Liver (tissue), 9 donors: Measurements from ENCODE around the gene FNTB. TPM values are rescaled to one million over a fixed set of nuclear protein-coding genes. Genes with fewer than 3 reads are reported as not detected.
A peak's percentile ranks its signal among the peaks of the same experiment; 100 is the strongest.

Experiments used
- DNase-seq: peaks from one replicate; pipeline ENCODE4 v3.0.0-alpha.2; 2017; ENCODE audit warnings: low spot score
- H3K27ac ChIP-seq, 2 donors: one replicate each; pipeline ENCODE4 v1.7.0; 2013; ENCODE audit warnings: inconsistent platforms in 2 of 2, low read length in 2 of 2, control low read depth in 1 of 2, low read depth in 1 of 2, mild to moderate bottlenecking in 1 of 2
- H3K27me3 ChIP-seq, 4 donors: one replicate each; pipeline versions ENCODE4 v1.6.1 to v1.7.0; 2013; ENCODE audit warnings: low read length in 3 of 4, inconsistent platforms in 1 of 4, mild to moderate bottlenecking in 1 of 4, moderate library complexity in 1 of 4; ENCODE audit not compliant: control insufficient read depth in 4 of 4, insufficient read depth in 4 of 4
- H3K36me3 ChIP-seq, 4 donors: one replicate each; pipeline versions ENCODE4 v1.6.1 to v1.7.0; 2013; ENCODE audit warnings: low read length in 3 of 4, mild to moderate bottlenecking in 3 of 4, low read depth in 1 of 4, moderate library complexity in 1 of 4; ENCODE audit not compliant: control insufficient read depth in 4 of 4, insufficient read depth in 3 of 4
- H3K4me1 ChIP-seq, 4 donors: one replicate each; pipeline versions ENCODE4 v1.6.1 to v1.7.0; 2013; ENCODE audit warnings: low read length in 3 of 4, mild to moderate bottlenecking in 3 of 4, moderate library complexity in 1 of 4; ENCODE audit not compliant: control insufficient read depth in 4 of 4, insufficient read depth in 4 of 4
- H3K4me3 ChIP-seq, 3 donors: one replicate each; pipeline versions ENCODE4 v1.6.1 to v1.7.0; 2013; ENCODE audit warnings: low read length in 3 of 3, control low read depth in 1 of 3, low read depth in 1 of 3, mild to moderate bottlenecking in 1 of 3
- H3K9ac ChIP-seq, 2 donors: one replicate each; pipeline ENCODE4 v1.7.0; 2013; ENCODE audit warnings: low read length in 2 of 2, mild to moderate bottlenecking in 2 of 2, moderate library complexity in 2 of 2, control low read depth in 1 of 2, low read depth in 1 of 2
- H3K9me3 ChIP-seq, 4 donors: one replicate each; pipeline versions ENCODE4 v1.6.1 to v1.7.0; 2013; ENCODE audit warnings: low read length in 3 of 4; ENCODE audit not compliant: control insufficient read depth in 4 of 4
- EGR1 ChIP-seq, 2 donors: IDR thresholded peaks; 2 replicates each; pipeline ENCODE4 v1.6.1; 2016 to 2018; ENCODE audit warnings: antibody characterized with exemption in 2 of 2, low read depth in 2 of 2
- FOXA1 ChIP-seq: IDR thresholded peaks from 2 replicates; pipeline ENCODE4 v1.6.1; 2016; ENCODE audit warnings: antibody characterized with exemption
- FOXA2 ChIP-seq: IDR thresholded peaks from 2 replicates; pipeline ENCODE4 v1.6.1; 2016; ENCODE audit warnings: antibody characterized with exemption
- GABPA ChIP-seq, 2 donors: IDR thresholded peaks in 1 of 2; conservative IDR thresholded peaks in 1 of 2; 2 replicates each; pipeline ENCODE4 v1.6.1; 2016; ENCODE audit warnings: antibody characterized with exemption in 2 of 2, mild to moderate bottlenecking in 1 of 2, moderate library complexity in 1 of 2
- HNF4A ChIP-seq, 2 donors: conservative IDR thresholded peaks; 2 replicates each; pipeline ENCODE4 v1.6.1; 2016; ENCODE audit warnings: antibody characterized with exemption in 2 of 2, mild to moderate bottlenecking in 2 of 2
- HNF4G ChIP-seq: IDR thresholded peaks from 2 replicates; pipeline ENCODE4 v1.6.1; 2016; ENCODE audit warnings: antibody characterized with exemption
- JUND ChIP-seq, 2 donors: IDR thresholded peaks; 2 replicates each; pipeline ENCODE4 v1.6.1; 2016; ENCODE audit warnings: antibody characterized with exemption in 2 of 2
- NR2F2 ChIP-seq: IDR thresholded peaks from 2 replicates; pipeline ENCODE4 v1.6.1; 2016; ENCODE audit warnings: antibody characterized with exemption
- RAD21 ChIP-seq, 2 donors: IDR thresholded peaks; 2 replicates each; pipeline ENCODE4 v1.6.1; 2016; ENCODE audit warnings: antibody characterized with exemption in 2 of 2, mild to moderate bottlenecking in 2 of 2
- RXRA ChIP-seq, 2 donors: IDR thresholded peaks; 2 replicates each; pipeline ENCODE4 v1.6.1; 2017 to 2018; ENCODE audit warnings: antibody characterized with exemption in 2 of 2, mild to moderate bottlenecking in 1 of 2
- SP1 ChIP-seq: IDR thresholded peaks from 2 replicates; pipeline ENCODE4 v1.6.1; 2018; ENCODE audit warnings: antibody characterized with exemption, mild to moderate bottlenecking
- TAF1 ChIP-seq: conservative IDR thresholded peaks from 2 replicates; pipeline ENCODE4 v1.6.1; 2016; ENCODE audit warnings: antibody characterized with exemption, mild to moderate bottlenecking
- YY1 ChIP-seq: IDR thresholded peaks from 2 replicates; pipeline ENCODE4 v1.6.1; 2016; ENCODE audit warnings: antibody characterized with exemption, mild to moderate bottlenecking
- WGBS: extraction: QIAGEN DNeasy Blood & Tissue Kit; methylation state at CpG from one replicate; pipeline ENCODE4 v1.1.7; 2013; 5-methylcytosine and 5-hydroxymethylcytosine counted together
- polyA plus RNA-seq, 2 donors: library from polyadenylated mRNA; stranded (reverse) in 1 of 2; unstranded in 1 of 2; fragments of 200-250 nt in 1 of 2; fragments of >200 nt in 1 of 2; fragmentation: Nextera tagmentation in 1 of 2; extraction: Ambion mirVana in 1 of 2; gene quantifications; one replicate each; pipeline versions ENCODE4 v1.2.1 to v1.2.3, GENCODE V29; 2013 to 2015
- total RNA-seq, 2 donors: library from RNA; depleted of rRNA; stranded (reverse); fragments of >200 nt; gene quantifications; one replicate each; pipeline ENCODE4 v1.2.3, GENCODE V29; 2014
- TF ChIP-seq, protein P1 (sequence below): IDR thresholded peaks from 2 replicates; pipeline ENCODE4 v1.6.1; 2016; ENCODE audit warnings: antibody characterized with exemption
- TF ChIP-seq, protein P2 (sequence below): fragments of 150-350 bp; IDR thresholded peaks from 2 replicates; pipeline ENCODE4 v1.5.1; 2017; ENCODE audit warnings: improper control_type of control experiment, low read depth, low read length; ENCODE audit not compliant: missing input control
- TF ChIP-seq, protein P3 (sequence below): IDR thresholded peaks from 2 replicates; pipeline ENCODE4 v1.6.1; 2016; ENCODE audit warnings: antibody characterized with exemption
- TF ChIP-seq, protein P4 (sequence below): IDR thresholded peaks from 2 replicates; pipeline ENCODE4 v1.6.1; 2016; ENCODE audit warnings: antibody characterized with exemption
- TF ChIP-seq, protein P5 (sequence below): IDR thresholded peaks from 2 replicates; pipeline ENCODE4 v1.6.1; 2016; ENCODE audit warnings: antibody characterized with exemption, mild to moderate bottlenecking
- donor health status: healthy.
- donor health status: healthy.
- donor health status: healthy.
- donor health status: healthy.
- donor health status: healthy.

FNTB gene
- total and polyA plus RNA-seq, 4 donors: 6.3 to 17.2 (median 9.0) TPM

DNA sequence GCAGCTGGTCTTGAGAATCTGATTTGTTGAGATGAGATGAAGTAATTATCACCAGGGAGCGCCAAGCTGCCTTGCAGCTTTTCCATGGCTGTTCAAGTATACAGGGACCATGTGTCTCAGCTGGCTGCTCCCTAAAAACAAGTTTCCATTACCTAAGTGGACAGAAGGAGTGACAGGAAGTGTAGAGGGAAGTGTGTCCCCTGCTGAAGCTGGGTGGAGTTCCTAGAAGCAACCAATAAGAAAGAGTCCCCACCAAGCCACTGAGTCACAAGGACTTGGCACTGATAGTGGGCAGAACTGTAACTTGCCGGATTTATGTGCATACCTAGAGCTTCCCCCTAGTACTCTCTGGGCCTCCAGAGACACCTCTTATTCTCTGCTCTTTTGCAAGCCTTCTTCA is 42.7 kb upstream of the FNTB start:
- Histone ChIP-seq H3K9me3 (no peaks in the 10 kb centered on the region), H3K4me3 (no peak overlapping the region), H3K27me3 (no peaks in the 10 kb centered on the region), H3K27ac (peak overlapping the region in 1 of 2 donors; percentile 3), H3K9ac (no peak overlapping the region), H3K4me1 (peaks cover 32 to 73% (median 58%) of the 10 kb centered on the region in 4 donors), H3K36me3 (peaks cover 0 to 6% (median 0%) of the 10 kb centered on the region in 4 donors)
- TF ChIP-seq, protein P1, sequence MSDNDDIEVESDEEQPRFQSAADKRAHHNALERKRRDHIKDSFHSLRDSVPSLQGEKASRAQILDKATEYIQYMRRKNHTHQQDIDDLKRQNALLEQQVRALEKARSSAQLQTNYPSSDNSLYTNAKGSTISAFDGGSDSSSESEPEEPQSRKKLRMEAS: no peak
- TF ChIP-seq GABPA (IDR thresholded peaks at IDR 0.05 in 1 of 2, conservative IDR thresholded peaks at IDR 0.05 in 1 of 2): no peak
- TF ChIP-seq FOXA1: no peak
- no peak for TF ChIP-seq FOXA2
- TF ChIP-seq TAF1: no peak
- TF ChIP-seq HNF4A (conservative IDR thresholded peaks at IDR 0.05): no peak
- no peak for TF ChIP-seq RAD21 (IDR thresholded peaks at IDR 0.05)
- TF ChIP-seq EGR1 (IDR thresholded peaks at IDR 0.05; ENCODE audit: low read depth in 2 of 2): no peak
- TF ChIP-seq, protein P2, sequence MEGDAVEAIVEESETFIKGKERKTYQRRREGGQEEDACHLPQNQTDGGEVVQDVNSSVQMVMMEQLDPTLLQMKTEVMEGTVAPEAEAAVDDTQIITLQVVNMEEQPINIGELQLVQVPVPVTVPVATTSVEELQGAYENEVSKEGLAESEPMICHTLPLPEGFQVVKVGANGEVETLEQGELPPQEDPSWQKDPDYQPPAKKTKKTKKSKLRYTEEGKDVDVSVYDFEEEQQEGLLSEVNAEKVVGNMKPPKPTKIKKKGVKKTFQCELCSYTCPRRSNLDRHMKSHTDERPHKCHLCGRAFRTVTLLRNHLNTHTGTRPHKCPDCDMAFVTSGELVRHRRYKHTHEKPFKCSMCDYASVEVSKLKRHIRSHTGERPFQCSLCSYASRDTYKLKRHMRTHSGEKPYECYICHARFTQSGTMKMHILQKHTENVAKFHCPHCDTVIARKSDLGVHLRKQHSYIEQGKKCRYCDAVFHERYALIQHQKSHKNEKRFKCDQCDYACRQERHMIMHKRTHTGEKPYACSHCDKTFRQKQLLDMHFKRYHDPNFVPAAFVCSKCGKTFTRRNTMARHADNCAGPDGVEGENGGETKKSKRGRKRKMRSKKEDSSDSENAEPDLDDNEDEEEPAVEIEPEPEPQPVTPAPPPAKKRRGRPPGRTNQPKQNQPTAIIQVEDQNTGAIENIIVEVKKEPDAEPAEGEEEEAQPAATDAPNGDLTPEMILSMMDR: no peak
- no peak for TF ChIP-seq YY1
- TF ChIP-seq NR2F2: no peak
- TF ChIP-seq, protein P3, sequence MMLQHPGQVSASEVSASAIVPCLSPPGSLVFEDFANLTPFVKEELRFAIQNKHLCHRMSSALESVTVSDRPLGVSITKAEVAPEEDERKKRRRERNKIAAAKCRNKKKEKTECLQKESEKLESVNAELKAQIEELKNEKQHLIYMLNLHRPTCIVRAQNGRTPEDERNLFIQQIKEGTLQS: no peak
- no peak for TF ChIP-seq JUND (IDR thresholded peaks at IDR 0.05)
- TF ChIP-seq RXRA (IDR thresholded peaks at IDR 0.05): no peak
- TF ChIP-seq, protein P4, sequence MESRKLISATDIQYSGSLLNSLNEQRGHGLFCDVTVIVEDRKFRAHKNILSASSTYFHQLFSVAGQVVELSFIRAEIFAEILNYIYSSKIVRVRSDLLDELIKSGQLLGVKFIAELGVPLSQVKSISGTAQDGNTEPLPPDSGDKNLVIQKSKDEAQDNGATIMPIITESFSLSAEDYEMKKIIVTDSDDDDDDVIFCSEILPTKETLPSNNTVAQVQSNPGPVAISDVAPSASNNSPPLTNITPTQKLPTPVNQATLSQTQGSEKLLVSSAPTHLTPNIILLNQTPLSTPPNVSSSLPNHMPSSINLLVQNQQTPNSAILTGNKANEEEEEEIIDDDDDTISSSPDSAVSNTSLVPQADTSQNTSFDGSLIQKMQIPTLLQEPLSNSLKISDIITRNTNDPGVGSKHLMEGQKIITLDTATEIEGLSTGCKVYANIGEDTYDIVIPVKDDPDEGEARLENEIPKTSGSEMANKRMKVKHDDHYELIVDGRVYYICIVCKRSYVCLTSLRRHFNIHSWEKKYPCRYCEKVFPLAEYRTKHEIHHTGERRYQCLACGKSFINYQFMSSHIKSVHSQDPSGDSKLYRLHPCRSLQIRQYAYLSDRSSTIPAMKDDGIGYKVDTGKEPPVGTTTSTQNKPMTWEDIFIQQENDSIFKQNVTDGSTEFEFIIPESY: no peak
- TF ChIP-seq HNF4G: no peak
- WGBS: 97% methylated on average over 2 of the region's 2 CpGs
- no peak for DNase-seq

DNA sequence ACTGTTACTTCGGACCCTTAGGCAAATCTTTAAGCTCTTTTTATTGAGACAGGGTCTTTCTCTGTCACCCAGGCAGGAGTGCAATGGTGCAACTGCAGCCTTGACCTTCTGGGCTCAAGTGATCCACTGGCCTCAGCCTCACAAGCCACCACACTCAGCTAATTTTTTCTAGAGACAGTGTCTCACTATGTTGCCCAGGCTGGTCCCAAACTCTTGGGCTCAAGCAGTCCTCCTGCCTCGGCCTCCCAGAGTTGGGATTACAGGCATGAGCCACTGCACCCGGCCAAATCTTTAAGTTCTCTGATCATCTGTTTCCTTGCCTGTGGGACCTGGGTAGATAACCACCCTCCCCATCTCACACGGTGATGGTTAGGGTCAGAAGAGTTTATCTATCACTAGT is 41.8 kb upstream of the FNTB start:
- Histone ChIP-seq H3K36me3 (no peaks in the 10 kb centered on the region), H3K9me3 (no peaks in the 10 kb centered on the region), H3K4me1 (peaks cover 27 to 68% (median 52%) of the 10 kb centered on the region in 4 donors), H3K27me3 (no peaks in the 10 kb centered on the region), H3K27ac (no peak overlapping the region), H3K4me3 (no peak overlapping the region), H3K9ac (no peak overlapping the region)
- no peak for DNase-seq
- 96% methylated on average over 4 of the region's 4 CpGs for WGBS
- no peak for TF ChIP-seq JUND (IDR thresholded peaks at IDR 0.05)
- TF ChIP-seq YY1: no peak
- no peak for TF ChIP-seq GABPA (IDR thresholded peaks at IDR 0.05 in 1 of 2, conservative IDR thresholded peaks at IDR 0.05 in 1 of 2)
- TF ChIP-seq RXRA (IDR thresholded peaks at IDR 0.05): no peak
- TF ChIP-seq HNF4G: no peak
- no peak for TF ChIP-seq FOXA1
- TF ChIP-seq, protein P4: no peak
- no peak for TF ChIP-seq FOXA2
- TF ChIP-seq, protein P1: no peak
- TF ChIP-seq, protein P3: no peak
- TF ChIP-seq, protein P5, sequence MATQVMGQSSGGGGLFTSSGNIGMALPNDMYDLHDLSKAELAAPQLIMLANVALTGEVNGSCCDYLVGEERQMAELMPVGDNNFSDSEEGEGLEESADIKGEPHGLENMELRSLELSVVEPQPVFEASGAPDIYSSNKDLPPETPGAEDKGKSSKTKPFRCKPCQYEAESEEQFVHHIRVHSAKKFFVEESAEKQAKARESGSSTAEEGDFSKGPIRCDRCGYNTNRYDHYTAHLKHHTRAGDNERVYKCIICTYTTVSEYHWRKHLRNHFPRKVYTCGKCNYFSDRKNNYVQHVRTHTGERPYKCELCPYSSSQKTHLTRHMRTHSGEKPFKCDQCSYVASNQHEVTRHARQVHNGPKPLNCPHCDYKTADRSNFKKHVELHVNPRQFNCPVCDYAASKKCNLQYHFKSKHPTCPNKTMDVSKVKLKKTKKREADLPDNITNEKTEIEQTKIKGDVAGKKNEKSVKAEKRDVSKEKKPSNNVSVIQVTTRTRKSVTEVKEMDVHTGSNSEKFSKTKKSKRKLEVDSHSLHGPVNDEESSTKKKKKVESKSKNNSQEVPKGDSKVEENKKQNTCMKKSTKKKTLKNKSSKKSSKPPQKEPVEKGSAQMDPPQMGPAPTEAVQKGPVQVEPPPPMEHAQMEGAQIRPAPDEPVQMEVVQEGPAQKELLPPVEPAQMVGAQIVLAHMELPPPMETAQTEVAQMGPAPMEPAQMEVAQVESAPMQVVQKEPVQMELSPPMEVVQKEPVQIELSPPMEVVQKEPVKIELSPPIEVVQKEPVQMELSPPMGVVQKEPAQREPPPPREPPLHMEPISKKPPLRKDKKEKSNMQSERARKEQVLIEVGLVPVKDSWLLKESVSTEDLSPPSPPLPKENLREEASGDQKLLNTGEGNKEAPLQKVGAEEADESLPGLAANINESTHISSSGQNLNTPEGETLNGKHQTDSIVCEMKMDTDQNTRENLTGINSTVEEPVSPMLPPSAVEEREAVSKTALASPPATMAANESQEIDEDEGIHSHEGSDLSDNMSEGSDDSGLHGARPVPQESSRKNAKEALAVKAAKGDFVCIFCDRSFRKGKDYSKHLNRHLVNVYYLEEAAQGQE: no peak
- no peak for TF ChIP-seq EGR1 (IDR thresholded peaks at IDR 0.05; ENCODE audit: low read depth in 2 of 2)
- no peak for TF ChIP-seq NR2F2
- TF ChIP-seq SP1: no peak
- TF ChIP-seq TAF1: no peak
- no peak for TF ChIP-seq HNF4A (conservative IDR thresholded peaks at IDR 0.05)
- TF ChIP-seq RAD21 (IDR thresholded peaks at IDR 0.05): no peak
- TF ChIP-seq, protein P2: no peak
